Erythroblast (primary cell): ENCODE results near the gene STAT5B.
A peak's percentile ranks its signal among the peaks of the same experiment; 100 is the strongest.
"Not testable (repeated sequence)": the region's sequence is repeated elsewhere in the genome, so short reads cannot be mapped to it uniquely, and the experiment has no call there.

ENCODE experiments used
- DNase-seq, 2 experiments: peaks; one replicate each; lab custom pipeline; 2025; lab: John Stamatoyannopoulos, UW
- GATA1 ChIP-seq: IDR thresholded peaks from 2 replicates; pipeline ENCODE4 v1.6.1; 2011; ENCODE audit warnings: low read depth, mild to moderate bottlenecking, control low read depth, low read length, moderate library complexity
- POLR2A ChIP-seq: IDR thresholded peaks from 2 replicates; pipeline ENCODE4 v1.6.1; 2011; ENCODE audit warnings: mild to moderate bottlenecking, low read length

Gene STAT5B

DNA sequence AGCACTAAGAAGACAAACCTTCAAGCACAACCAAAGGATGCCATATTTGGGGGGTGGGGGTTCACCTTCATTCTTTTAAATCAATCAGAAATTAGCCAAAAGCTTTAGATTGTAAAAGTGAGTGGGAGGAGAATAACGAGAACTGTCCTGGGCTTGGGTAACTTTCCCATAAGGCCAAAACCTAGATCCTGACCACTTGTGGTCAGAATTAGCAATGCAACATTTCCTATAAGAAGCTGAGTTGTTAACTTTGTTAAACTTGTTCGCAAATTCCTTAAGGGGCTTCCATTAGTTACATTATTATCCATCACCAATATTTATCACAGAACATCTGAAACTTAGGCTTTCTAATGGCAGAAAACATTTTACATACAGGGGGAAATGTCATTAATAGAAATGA is 25.1 kb downstream of the STAT5B start:
- peak in 1 of 2 experiments; percentile 30 for DNase-seq

DNA sequence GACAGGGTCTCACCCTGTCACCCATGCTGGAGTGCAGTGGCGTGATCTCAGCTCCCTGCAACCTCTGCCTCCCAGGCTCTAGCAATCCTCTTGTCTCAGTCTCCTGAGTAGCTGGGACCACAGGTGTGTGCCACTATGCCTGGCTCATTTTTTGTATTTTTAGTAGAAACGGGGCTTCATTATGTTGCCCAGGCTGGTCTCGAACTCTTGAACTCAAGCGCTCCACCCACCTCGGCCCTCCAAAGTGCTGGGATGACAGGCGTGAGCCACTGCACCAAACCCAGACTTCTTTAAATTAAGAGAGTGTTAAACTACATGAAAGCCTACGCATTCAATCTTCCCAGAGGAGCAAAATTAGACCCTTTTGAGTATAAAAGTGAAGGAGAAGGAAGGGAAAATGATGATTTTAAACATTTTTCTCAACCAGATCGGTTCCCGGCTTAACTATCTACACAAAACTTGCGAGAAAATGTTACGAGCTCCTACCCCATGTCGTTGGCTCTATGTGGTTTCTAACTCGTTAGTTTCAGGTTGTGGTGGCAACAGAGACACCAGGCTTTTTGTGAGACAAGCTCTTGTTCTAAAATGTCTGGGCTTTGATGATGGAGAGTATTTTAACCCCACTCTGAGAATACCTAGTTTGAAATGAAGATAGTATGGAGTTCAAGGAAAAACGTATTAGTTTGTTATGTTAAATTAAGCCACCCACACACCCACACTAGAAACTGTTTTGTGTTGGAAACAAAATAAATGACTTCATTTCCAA is 26.3 kb downstream of the STAT5B start:
- no peak for DNase-seq
- TF ChIP-seq GATA1 (no peak), POLR2A (no peak)

More for the DNA sequence above, 25.1 kb downstream of the STAT5B start:
- TF ChIP-seq POLR2A: no peak
- TF ChIP-seq GATA1: no peak

DNA sequence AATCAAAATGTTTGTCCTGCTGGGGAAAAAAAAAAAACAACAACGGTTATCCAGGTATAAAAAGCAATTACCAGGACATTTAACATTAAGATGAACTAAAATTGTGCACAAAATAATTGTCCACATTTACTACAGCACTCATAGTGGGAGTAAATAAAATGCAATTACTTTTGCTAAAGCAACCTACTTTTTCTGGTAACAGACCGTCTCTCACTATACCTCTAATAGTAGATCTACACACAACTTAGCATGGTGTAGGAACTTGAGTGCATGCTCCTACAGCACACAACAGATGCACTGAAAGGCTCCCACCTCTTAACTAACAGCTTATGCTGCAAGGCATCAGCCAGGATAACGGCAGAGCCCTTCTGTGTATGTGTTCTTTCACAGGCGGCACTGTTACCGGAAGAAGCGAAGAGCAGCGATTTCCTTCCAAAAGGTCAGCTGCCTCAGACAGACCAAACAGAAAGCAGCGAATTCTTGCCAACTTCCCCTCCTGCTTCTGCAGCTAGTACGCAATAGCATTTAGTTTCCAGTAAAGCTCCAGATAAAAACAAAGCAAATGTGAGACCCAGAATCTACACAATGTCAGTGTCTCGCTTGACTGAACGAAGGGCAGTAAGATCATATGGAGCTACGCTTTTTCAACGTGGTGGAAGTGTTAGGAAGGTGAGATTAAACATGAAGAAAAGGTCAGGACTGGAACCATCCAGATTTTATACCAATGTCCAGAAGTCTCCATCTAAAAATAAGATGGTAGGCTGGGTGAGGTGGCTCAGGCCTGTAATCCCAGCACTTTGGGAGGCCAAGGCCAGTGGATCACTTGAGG is 27.6 kb downstream of the STAT5B start:
- TF ChIP-seq GATA1 (no peak), POLR2A (peak; percentile 68)
- DNase-seq: peak; percentile 79 to 81

DNA sequence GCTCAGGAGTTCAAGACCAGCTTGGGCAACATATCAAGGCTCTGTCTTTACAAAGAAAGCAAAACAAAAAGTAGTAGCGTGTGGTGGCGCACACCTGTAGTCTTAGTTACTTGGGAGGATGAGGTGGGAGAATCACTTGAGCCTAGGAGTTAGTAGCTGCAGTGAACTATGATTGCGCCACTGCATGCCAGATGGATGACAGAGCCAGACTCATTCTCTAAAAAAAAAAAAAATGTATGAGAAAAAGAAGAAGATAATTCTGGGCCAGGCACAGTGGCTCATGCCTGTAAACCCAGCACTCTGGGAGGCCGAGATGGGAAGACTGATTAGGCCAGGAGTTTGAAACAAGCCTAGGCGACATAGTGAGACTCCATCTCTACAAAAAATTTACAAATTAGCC is 28.5 kb downstream of the STAT5B start:
- TF ChIP-seq GATA1: no peak
- no peak for TF ChIP-seq POLR2A
- peak in 1 of 2 experiments; percentile 44 for DNase-seq

DNA sequence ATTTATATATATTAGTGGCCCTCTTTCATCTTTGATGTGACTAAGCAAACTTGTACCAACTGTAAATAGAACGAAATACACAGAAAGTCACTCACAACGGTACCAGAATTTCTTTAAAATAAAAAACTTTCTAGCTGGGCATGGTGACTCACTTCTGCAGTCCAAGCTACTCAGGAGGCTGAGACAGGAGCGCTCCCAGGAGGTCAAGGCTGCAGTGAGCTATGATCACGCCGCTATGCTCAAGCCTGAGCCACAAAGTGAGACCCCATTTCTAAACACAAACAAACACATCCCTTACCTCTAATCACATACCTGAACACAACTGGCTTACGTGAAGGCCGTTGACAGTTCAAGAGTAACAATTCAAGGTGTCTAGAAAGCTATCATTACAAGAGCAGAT is 29.7 kb downstream of the STAT5B start:
- no peak for DNase-seq
- no peak for TF ChIP-seq GATA1
- no peak for TF ChIP-seq POLR2A

DNA sequence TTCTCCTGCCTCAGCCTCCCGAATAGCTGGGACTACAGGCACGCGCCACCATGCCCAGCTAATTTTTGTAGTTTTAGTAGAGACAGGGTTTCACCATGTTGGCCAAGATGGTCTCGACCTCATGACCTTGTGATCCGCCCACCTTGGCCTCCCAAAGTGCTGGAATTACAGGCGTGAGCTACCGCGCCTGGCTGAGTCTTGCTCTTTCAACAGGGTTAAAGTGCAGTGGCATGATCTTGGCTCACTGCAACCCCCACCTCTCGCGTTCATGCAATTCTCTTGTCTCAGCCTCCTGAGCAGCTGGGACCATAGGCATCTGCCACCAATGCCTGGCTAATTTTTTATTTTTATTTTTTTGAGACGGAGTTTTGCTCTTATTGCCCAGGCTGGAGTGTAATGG is 31.0 kb downstream of the STAT5B start:
- not testable (repeated sequence) for DNase-seq

DNA sequence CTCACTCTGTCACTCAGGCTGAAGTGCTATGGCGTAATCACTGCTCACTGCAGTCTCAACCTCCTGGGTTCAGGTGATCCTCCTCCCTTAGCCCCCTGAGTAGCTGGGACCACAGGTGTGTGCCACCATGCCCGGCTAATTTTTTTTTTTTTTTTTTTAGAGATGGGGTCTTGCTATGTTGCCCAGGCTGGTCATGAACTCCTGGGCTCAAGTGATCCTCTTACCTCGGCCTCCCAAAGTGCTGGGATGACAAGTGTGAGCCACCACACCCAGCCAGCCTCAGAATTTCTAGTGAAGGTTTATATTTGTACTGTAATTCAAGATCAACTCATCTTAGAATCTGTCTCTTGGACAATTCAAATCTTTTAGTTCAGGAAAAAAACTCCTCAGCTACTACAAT is 32.1 kb downstream of the STAT5B start:
- not testable (repeated sequence) for DNase-seq

DNA sequence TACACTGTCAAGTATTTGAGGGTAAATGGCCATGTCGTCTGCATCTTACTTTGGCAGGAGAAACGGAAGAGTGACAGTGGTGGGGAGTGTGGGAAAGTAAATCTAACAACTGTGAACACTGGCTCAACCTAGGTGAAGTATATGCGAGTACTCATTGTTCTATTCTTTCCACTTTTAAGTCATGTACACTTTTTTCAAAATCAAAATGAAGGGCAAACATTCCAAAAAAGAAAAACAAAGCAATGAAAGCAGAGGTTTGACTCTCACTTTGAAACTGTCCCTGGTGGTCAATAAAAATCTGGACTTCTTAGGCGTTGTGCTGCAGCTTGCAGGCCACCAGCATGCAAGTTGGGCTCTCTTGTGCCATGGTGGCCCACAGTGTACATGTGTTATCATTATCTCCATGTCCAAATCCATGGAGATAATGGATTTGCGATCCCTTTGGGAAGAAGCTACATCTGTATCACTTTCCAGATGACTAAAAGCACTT is 32.7 kb downstream of the STAT5B start:
- no peak for TF ChIP-seq GATA1
- TF ChIP-seq POLR2A: no peak
- no peak for DNase-seq

DNA sequence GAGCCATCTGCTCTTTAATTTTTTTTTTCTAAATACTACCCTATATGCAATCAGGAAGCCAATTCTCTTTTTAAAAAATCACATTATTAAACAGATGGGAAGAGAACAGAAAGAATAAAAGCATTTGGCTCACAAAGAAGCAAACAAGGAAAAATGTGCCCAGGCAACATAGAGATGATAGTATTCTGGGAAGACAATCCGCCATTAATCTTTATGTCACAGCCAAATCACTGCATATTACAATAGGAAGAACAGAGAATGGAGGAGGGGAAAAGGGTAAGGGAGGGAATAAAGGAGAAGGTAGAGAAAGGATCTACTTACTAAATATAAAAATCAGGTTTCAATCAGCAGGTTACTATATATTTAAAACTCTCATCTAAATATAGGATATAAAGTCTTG is 34.3 kb downstream of the STAT5B start:
- TF ChIP-seq POLR2A: no peak
- TF ChIP-seq GATA1: no peak
- DNase-seq: no peak

DNA sequence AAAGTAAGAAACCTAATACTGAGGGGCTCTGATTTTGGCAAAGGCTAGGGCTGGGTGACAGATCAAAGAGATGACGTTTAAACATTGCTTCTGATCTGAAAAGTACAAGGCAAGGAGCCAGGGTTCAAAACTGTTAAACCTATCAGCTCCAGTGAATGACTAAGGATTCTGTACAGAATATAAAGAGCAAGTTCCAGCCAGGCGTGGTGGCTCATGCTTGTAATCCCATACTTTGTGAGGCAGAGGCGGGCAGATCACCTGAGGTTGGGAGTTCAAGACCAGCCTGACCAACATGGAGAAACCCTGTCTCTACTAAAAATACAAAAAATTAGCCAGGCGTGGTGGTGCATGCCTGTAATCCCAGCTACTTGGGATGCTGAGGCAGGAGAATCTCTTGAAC is 35.3 kb downstream of the STAT5B start:
- peak in 1 of 2 experiments; percentile 15 for DNase-seq

DNA sequence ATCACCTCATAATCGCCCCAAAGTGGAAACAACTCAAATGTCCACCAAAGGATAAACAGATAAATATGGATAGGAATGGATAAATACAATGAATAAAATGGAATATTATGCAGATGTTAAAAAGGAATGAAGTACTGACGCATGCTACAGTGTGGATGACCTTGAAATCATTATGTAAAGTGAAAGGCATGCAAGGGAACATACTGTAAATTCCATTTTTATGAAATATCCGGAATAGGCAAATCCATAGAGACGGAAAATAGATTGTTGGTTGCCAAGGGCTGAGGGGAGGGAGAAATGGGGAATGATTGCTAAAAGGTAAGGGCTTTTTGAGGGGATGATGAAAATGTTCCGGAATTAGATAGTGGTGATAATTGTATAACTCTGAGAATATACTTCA is 36.0 kb downstream of the STAT5B start:
- DNase-seq: no peak
- TF ChIP-seq GATA1: no peak
- no peak for TF ChIP-seq POLR2A

DNA sequence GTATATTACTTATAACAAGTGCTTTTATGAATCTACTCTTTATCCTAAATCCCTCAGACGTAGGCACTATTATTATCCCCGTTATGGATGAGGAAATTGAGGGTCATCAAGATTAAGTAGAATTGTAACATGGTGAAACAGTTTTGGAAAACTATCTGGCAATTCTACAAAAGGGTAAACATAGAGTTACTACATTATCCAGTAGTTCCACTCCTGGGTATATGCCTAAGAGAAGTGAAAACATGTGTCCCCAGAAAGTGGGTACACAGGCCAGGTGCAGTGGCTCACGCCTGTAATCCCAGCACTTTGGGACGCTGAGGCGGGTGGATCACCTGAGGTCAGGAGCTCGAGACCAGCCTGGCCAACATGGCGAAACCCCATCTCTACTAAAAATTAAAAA is 36.6 kb downstream of the STAT5B start:
- not testable (repeated sequence) for DNase-seq

DNA sequence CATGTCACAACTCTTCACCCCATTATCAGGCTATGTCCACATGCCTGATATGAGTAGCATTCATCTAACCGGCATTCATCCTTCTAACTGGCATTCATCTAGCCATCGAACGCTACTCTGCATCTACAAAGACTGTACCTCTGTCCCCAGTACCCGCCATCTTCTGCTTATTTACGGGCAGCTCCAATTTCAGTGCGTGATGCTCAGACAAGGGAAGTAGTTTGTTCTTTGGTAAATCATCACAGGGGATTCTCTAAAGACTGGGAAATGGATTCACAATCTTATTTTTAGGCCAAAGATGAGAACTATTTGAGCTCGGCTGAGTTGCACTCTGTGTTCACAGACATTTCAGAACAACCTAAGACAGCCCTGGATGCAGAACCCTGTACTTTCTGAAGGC is 39.4 kb downstream of the STAT5B start:
- DNase-seq: no peak
- TF ChIP-seq GATA1 (no peak), POLR2A (no peak)

DNA sequence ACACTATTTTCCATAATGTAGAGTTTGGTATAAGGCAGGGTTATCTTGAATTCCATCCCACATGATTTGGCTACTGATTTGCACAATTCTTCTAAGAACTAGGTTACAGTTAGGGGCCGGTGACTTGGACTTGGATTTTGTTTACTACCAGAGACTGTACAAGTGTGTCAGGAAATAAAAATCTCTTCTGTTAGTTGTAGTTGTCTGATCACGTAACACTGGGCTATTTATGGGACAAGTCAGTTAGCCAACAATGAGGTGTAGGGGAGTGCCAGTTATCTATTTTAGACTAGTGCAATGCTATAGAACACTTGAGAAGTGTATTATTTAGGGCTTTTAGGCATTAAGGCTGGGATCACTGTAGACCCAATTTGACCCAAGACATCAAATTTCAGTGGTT is 42.2 kb downstream of the STAT5B start:
- no peak for DNase-seq
- no peak for TF ChIP-seq POLR2A
- no peak for TF ChIP-seq GATA1

DNA sequence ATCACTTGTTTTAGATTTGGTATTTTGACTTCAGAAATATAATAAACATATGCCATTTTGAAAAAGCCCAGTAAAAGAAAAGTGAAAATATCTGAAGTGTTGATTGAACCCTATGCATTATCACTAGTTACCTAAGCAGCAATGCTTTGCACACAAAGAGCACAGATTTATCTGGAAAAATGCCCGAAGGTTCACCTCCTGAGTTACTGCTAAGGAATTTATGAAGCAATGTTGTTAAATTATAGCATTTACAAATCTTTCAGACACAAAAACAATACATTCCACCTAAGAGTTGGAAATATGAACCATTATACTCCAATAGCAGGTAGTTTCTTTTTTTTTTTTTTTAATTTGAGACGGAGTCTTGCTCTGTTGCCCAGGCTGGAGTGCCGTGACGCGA is 43.0 kb downstream of the STAT5B start:
- no peak for DNase-seq
- TF ChIP-seq GATA1 (no peak), POLR2A (no peak)
